ENCODE measurements around the gene GAS2. TPM values are rescaled to one million over a fixed set of nuclear protein-coding genes. Genes with fewer than 3 reads are reported as not detected.

GAS2 gene
- total RNA-seq, 1 donor from 2014 or later: 0.88 TPM

DNA sequence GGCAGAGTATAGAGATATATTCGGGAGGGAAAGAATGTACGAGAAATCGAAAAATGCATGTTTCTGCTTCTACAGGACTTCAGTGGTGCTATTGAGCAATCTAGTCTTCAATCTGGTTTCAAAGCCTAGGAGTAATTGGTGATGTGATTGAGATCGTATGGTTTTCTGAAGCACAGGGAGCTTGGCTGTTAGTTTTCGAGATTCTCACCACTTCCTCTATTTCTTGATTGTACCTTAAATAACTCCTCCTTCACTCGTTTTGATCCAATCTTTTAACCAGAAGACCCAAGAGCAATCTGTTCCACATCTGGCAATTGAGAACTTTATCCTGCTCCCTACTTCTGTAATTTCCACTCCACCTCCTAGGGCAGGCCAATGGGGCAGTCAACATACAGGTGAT, 193.3 kb downstream of the GAS2 start:
- no peak for DNase-seq (ENCODE audit: extremely low read depth, low read depth, low spot score)

DNA sequence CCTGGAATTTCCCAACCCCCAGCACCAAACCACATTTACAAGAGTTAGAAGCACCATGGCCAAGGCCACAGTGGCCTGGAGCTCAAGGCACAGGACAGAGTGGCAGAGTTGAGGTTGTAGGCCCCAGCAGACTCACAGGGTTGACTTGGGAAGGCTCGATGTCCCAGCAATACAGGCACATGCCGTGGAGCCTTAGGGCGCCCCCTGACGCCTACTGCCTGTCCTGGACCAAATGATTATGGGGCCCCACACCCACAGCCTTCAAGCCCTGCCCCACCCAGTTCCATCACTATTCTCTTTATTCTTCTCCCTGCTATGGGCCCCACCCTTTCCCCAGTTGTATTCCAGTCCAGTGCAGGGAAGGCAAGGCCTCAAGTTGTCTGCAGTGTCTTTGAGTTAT, 193.8 kb downstream of the GAS2 start, which contains the start of gene CCDC179:
TSS of gene CCDC179 (minus strand) at position 234 of the 400 bp plus-strand sequence. CDS start at position 181, 53 bp downstream.
- no peak for DNase-seq (ENCODE audit: extremely low read depth, low read depth, low spot score)

Other genes with a start within 250 kb of the GAS2 start
- 10.9 and 11.8 TPM in 2 replicates for gene FANCF, start 40.8 kb upstream of the GAS2 start, total RNA-seq
- gene SVIP, start 163.2 kb downstream of the GAS2 start, total RNA-seq: 21.7 and 23.6 TPM in 2 replicates
- gene CCDC179, start 193.9 kb downstream of the GAS2 start, total RNA-seq: not detected in 2 replicates